GM18870 (cell line): ENCODE data around the gene BTG3.

Experiments used
- ATAC-seq: cut with Tn5 transposase; IDR thresholded peaks from one replicate; pipeline ENCODE4 v1.9.1; 2021; ENCODE audit warnings: moderate library complexity; ENCODE audit not compliant: unreplicated experiment

BTG3 gene

GRCh38 chr21:17590430-17590829 is 22.3 kb downstream of the BTG3 start:
- no peak for ATAC-seq

GRCh38 chr21:17585875-17586450 is 26.7 kb downstream of the BTG3 start:
- ATAC-seq = no peak

- ATAC-seq = no peak
Observed at GRCh38 chr21:17583898-17584297, 28.8 kb downstream of the BTG3 start.

DNA sequence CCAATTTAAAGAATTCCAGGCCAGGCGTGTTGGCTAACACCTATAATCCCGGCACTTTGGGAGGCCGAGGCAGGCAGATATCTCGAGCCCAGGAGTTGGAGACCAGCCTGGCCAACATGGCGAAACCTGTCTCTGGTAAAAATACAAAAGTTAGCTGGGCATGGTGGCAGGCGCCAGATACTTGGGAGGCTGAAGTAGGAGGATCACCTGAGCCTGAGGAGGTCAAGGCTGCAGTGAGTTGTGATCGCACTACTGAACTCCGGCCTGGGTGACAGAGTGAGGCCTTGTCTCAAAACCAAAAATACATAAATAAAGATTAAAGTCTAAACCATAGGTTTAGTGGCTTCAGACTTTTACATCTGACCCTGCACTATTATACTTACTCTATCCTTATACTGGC is 32.4 kb downstream of the BTG3 start:
- ATAC-seq = no peak

GRCh38 chr21:17578876-17579275 is 33.8 kb downstream of the BTG3 start:
- no peak for ATAC-seq

DNA sequence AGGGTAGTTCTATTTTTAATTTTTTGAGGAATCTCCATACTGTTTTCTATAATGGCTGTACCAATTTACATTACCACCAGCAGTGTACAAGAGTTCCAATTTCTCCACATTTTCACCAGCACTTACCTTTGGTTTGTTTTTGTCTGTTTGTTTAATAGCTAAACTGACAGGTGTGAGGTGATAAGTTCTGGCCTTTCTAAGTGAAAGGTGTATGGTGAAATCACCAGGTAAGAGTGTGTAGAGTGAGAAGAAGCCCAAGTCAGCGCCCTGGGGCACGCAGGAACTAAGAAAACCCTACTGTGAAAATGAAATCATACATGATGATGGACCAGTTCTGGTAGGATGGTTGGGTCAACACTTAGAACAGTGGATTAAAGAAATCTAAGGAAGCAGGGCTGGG is 34.5 kb downstream of the BTG3 start:
- no peak for ATAC-seq

DNA sequence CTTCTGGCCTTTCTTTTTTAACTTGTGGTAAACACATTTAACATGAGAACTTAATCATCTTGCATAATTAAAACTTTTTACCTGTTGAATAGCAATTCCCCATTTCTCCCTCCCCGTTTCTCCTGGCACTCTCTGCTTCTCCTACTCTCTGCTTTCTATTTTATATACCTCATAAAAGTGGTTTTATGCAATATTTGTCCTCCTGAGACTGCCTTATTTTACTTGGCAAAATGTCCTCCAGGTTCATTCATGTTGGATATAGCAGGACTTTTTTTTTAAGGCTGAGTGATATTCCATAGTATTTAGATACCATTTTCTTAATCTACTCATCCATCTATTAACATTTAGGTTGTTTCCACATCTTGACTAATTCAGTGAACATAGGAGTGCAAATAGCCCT is 35.0 kb downstream of the BTG3 start:
- ATAC-seq = no peak

DNA sequence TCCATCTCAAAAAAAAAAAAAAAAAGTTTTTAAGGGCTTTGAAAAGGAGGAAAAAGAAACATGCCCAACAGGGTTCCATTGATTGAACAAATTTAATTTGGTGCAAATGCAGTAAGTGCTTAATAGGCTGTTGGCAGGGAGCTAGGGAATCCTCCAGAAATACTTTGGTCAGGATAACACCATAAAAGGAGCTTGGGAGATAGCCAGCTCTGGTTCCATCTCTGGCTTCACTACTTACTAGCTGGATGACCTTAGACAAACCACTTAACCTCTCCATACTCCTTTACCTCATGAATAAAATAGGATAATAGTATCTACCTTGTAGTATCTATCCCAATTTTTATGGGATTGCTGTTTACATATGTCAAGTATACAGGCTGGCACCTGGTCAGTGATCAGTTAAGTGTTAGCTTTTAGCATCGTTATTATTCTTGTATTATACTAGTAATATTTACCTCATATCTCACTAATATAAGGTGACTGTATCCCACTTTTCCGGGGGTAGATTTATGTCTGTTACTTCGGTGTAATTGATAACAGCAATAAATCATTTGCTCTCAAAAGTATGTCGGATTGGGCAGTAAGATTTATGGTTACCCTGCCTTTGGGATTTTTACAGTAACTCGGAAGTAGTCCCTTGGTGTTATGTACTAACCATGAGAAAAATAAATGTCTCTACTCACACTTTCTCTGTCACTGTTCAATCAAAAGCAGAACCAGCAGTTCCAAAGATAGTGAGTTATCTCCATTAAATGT is 36.4 kb downstream of the BTG3 start:
- no peak for ATAC-seq

- ATAC-seq = no peak
Observed at GRCh38 chr21:17575076-17575475, 37.6 kb downstream of the BTG3 start.

- no peak for ATAC-seq
Observed at GRCh38 chr21:17572431-17572830, 40.3 kb downstream of the BTG3 start.

- no peak for ATAC-seq
Observed at GRCh38 chr21:17570786-17571185, 41.9 kb downstream of the BTG3 start.

DNA sequence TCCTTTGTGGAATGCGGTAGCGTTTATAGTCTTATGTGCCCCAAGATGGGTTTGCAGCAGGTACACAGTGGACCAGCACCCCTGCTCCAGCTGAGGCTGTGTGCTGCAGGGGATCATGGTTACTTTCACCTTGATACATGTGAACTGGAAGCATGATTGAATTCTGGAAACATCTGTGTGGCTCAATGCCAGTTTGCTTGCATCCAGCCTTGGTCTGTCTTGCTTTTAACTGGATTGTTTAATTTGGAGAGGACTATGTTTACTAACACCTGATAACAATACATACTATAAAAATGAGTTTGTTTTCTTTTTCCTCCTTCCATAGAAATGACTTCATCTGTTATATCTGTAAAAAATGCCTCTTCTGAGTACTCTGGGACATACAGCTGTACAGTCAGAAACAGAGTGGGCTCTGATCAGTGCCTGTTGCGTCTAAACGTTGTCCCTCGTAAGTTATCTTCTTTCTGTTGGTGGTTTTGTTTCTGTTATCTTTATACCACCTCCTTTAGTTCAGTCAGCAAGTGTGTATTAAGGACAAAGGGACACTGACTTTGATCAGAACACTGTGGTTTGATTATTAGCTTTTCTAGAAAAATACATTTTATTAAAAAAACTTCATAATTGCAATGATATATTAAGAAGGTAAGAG is 52.2 kb downstream of the BTG3 start:
- ATAC-seq = no peak

DNA sequence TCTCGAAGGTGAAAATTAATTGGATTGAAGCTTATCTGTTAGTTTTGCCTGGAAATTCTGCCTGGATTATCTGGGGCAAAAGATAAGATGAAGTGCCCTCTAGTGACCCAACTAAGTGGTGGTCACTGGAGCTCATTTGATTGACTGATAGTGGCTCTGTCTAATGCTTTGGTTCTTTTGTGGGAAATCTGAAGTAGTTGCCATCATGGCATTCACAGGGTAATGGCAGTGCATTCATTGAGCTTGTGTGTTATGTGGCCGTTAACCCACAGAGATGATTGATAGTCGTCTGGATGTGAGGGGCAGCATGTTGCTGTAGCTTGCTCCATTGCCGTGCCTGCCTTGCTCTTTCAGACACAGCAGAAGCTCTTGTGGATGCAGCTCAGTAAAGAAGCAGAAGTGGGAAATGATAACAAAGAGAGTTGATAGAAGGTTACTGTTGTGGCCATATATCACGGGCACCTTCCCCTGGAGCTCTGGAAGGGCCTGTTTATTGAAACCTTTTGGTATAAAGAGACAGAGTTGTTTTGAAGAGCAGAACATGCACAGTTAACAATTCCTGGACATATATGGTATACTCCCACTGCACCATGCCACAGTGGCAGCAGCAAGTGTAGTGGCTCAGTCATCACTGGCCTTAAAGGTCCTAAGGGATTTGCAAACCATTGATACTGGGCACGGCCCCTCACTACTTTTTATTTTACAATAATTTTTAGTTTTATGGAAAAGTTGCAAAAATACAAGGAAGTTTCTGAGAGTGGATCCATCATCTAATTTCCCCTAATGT is 57.8 kb downstream of the BTG3 start:
- no peak for ATAC-seq

DNA sequence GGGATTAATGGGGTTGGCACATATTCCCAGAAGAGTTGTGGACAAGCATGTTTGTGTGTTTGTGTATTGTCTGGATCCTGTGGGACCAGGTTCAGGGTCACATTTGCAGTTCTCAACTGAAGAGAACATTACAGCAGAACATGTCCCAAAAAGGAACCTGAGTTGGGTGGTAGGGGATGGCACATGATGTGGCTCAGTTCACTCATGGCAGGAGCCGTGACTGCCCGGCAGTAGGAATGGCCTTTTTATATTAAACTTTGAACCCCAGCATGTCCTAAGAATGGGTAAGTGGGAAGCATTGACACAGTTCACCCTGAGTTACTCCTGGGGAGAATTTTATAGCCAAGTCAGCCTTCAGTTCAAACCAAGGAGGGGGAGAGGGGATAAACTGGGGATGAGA is 58.6 kb downstream of the BTG3 start:
- no peak for ATAC-seq

GRCh38 chr21:17552410-17552809 is 60.3 kb downstream of the BTG3 start:
- no peak for ATAC-seq

DNA sequence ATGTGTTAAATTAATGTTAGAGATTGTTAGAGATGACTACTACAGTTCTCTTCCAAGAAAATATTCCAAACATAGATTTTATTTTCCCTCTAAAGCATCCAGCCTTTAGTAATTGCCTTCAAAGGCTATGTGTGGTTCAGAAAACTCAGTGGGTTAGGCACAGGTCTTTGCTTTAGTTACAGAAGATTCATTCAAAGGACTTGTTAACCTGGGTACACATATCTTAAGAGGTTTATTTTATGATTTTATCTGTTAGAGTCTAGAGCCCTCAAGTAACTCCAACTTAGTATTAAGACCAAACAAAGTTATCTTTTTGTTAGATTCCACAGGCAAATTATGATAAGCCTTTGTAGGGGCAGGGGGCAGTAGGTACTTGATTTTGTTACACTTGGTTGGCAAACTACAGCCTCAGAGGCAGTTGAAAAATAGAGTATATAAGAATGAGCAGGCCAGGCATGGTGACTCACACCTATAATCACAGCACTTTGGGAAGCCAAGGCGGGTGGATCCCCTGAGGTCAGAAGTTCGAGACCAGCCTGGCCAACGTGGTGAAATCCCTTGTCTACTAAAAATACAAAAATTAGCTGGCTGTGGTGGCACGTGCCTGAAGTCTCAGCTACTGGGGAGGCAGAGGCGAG is 61.9 kb downstream of the BTG3 start:
- no peak for ATAC-seq

- ATAC-seq = no peak
Observed at GRCh38 chr21:17548262-17548661, 64.4 kb downstream of the BTG3 start.

DNA sequence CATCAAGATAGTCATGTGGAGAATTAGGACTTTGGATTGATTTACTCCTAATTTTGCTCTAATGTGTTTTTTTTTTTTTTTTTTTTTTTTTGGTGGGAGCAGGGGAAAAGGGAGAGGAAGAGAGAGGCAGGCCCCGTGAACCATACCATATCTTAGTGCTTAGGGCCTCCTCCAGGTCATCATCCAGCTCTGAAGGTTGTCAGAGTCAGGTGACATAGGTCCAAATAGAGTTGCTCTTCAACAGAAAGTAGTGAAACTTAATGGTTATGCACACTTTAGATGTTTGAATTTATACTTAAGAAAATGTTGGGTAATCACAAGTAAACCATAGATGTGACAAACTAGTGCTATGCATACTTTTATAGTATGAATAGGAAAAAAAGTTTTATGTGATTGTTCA is 67.7 kb downstream of the BTG3 start:
- ATAC-seq = no peak
